Naive thymus-derived CD4-positive, alpha-beta T cell (primary cell): Measurements from ENCODE around the gene MELK. TPM values are rescaled to one million over a fixed set of nuclear protein-coding genes. Genes with fewer than 3 reads are reported as not detected.

Experiments used
- ATAC-seq: fragments of 150-1000 bp; cut with Tn5 transposase; 2 replicates; pipeline ENCODE4 v1.10.0; 2021; ENCODE audit warnings: mild to moderate bottlenecking, moderate library complexity
- CTCF ChIA-PET: fragments of 350-600 bp; sonication (Branson Sonifier 250); formaldehyde crosslinking; loops from one replicate; lab custom pipeline; 2021; ENCODE audit warnings: antibody characterized with exemption; lab: Charles Lee
- POLR2A ChIA-PET: fragments of 350-600 bp; sonication (Branson Sonifier 250); formaldehyde crosslinking; loops from one replicate; lab custom pipeline; 2021; ENCODE audit warnings: antibody characterized with exemption, inconsistent platforms; lab: Charles Lee
- DNase-seq, 9 donors: peaks; one replicate each; pipeline versions ENCODE4 v3.0.0 to v3.0.0-alpha.2; 2020 to 2022; ENCODE audit warnings: mixed read lengths in 1 of 9
- H3K27ac ChIP-seq: one replicate; pipeline ENCODE4 v1.7.0; 2013; ENCODE audit warnings: mild to moderate bottlenecking, low read depth, low read length, moderate library complexity
- H3K27me3 ChIP-seq, 2 donors: one replicate each; pipeline ENCODE4 v1.7.0; 2013; ENCODE audit warnings: low read length in 2 of 2, mild to moderate bottlenecking in 2 of 2, moderate library complexity in 2 of 2; ENCODE audit not compliant: control insufficient read depth in 2 of 2, insufficient read depth in 2 of 2
- H3K36me3 ChIP-seq, 3 experiments: 1 replicate in 2 of 3; 2 replicates in 1 of 3; pipeline ENCODE4 v1.7.0; 2013; ENCODE audit warnings: low read length in 3 of 3, mild to moderate bottlenecking in 3 of 3, moderate library complexity in 1 of 3; ENCODE audit not compliant: insufficient read depth in 3 of 3, control insufficient read depth in 2 of 3
- H3K4me1 ChIP-seq, 2 donors: one replicate each; pipeline ENCODE4 v1.7.0; 2013; ENCODE audit warnings: low read length in 2 of 2, mild to moderate bottlenecking in 2 of 2, moderate library complexity in 1 of 2; ENCODE audit not compliant: control insufficient read depth in 2 of 2, insufficient read depth in 2 of 2
- H3K4me3 ChIP-seq: 2 replicates; pipeline ENCODE4 v1.7.0; 2013; ENCODE audit warnings: mild to moderate bottlenecking, low read length
- H3K9me3 ChIP-seq, 3 experiments: 1 replicate in 2 of 3; 2 replicates in 1 of 3; pipeline ENCODE4 v1.7.0; 2013; ENCODE audit warnings: low read length in 3 of 3; ENCODE audit not compliant: control insufficient read depth in 2 of 3
- H3K27ac Mint-ChIP-seq, 9 donors: one replicate each; pipeline ENCODE4 v1.8.0; 2020 to 2022; ENCODE audit warnings: mixed read lengths in 9 of 9, mild to moderate bottlenecking in 8 of 9, moderate library complexity in 5 of 9, inconsistent platforms in 2 of 9
- H3K27me3 Mint-ChIP-seq, 5 donors: one replicate each; pipeline ENCODE4 v1.8.0; 2021 to 2022; ENCODE audit warnings: mixed read lengths in 5 of 5, mild to moderate bottlenecking in 1 of 5
- H3K36me3 Mint-ChIP-seq, 5 donors: one replicate each; pipeline ENCODE4 v1.8.0; 2020 to 2022; ENCODE audit warnings: mixed read lengths in 5 of 5, mild to moderate bottlenecking in 3 of 5, inconsistent platforms in 1 of 5
- H3K4me1 Mint-ChIP-seq, 7 donors: one replicate each; pipeline ENCODE4 v1.8.0; 2020 to 2022; ENCODE audit warnings: mixed read lengths in 7 of 7, mild to moderate bottlenecking in 3 of 7, inconsistent platforms in 1 of 7
- H3K4me3 Mint-ChIP-seq, 10 donors: one replicate each; pipeline ENCODE4 v1.8.0; 2020 to 2022; ENCODE audit warnings: mild to moderate bottlenecking in 10 of 10, mixed read lengths in 10 of 10, moderate library complexity in 6 of 10, inconsistent platforms in 2 of 10
- H3K9me3 Mint-ChIP-seq, 11 donors: one replicate each; pipeline ENCODE4 v1.8.0; 2020 to 2022; ENCODE audit warnings: mixed read lengths in 11 of 11, mild to moderate bottlenecking in 4 of 11, inconsistent platforms in 1 of 11, moderate library complexity in 1 of 11
- intact Hi-C, 2 donors: fragments of 100-400 bp; cut with micrococcal nuclease; formaldehyde crosslinking; loops; one replicate each; pipeline ENCODE4 v1.15.1; 2023
- polyA plus RNA-seq, 2 donors: library from polyadenylated mRNA; unstranded; fragments of 300-500 nt; fragmentation: Illumina TruSeq; gene quantifications; one replicate each; pipeline ENCODE4 v1.2.3, GENCODE V29; 2021
- total RNA-seq, 6 experiments: library from RNA in 5 of 6; stranded (reverse) in 5 of 6; gene quantifications; 1 replicate in 5 of 6; 2 replicates in 1 of 6; pipeline ENCODE4 v1.2.3 and lab custom pipeline; 2021 to 2026

Gene MELK
- total and polyA plus RNA-seq, 7 experiments from 2014 or later = 0.22 to 40.2 (median 0.88) TPM; not detected in 4

- H3K27me3 Mint-ChIP-seq = no peaks in the 10 kb centered on the region
- no peak for DNase-seq
- POLR2A ChIA-PET = no interaction called here
- Histone ChIP-seq H3K27ac (no peak overlapping the region), H3K9me3 (no peaks in the 10 kb centered on the region), H3K36me3 (no peaks in the 10 kb centered on the region), H3K4me1 (no peaks in the 10 kb centered on the region), H3K27me3 (no peaks in the 10 kb centered on the region), H3K4me3 (no peak overlapping the region)
- H3K4me1 Mint-ChIP-seq = peaks cover 0 to 11% (median 0%) of the 10 kb centered on the region in 7 donors
- intact Hi-C loops = no loop called here
- H3K36me3 Mint-ChIP-seq = peaks cover 0 to 15% (median 0%) of the 10 kb centered on the region in 5 donors
- CTCF ChIA-PET = no interaction called here
- H3K9me3 Mint-ChIP-seq = peaks cover 0 to 1% (median 0%) of the 10 kb centered on the region in 11 donors
- no peak overlapping the region for H3K4me3 Mint-ChIP-seq
- ATAC-seq = no peak
- H3K27ac Mint-ChIP-seq = no peak overlapping the region
Measured at GRCh38 chr9:36642817-36643216, 70.1 kb downstream of the MELK start.

- H3K36me3 ChIP-seq = no peaks in the 10 kb centered on the region
- no peak overlapping the region for H3K4me3 ChIP-seq
- peaks cover 0 to 31% (median 4%) of the 10 kb centered on the region in 5 donors for H3K36me3 Mint-ChIP-seq
- H3K4me1 Mint-ChIP-seq = no peaks in the 10 kb centered on the region
- no peaks in the 10 kb centered on the region for H3K9me3 ChIP-seq
- peaks cover 0 to 21% (median 5%) of the 10 kb centered on the region in 11 donors for H3K9me3 Mint-ChIP-seq
- no peak for DNase-seq
- ATAC-seq = no peak
- no peaks in the 10 kb centered on the region for H3K27me3 Mint-ChIP-seq
- H3K4me1 ChIP-seq = no peaks in the 10 kb centered on the region
- H3K27me3 ChIP-seq = no peaks in the 10 kb centered on the region
- ChIA-PET POLR2A (no interaction called here), CTCF (no interaction called here)
- H3K27ac Mint-ChIP-seq = no peak overlapping the region
- no peak overlapping the region for H3K4me3 Mint-ChIP-seq
- intact Hi-C loops = no loop called here
- no peak overlapping the region for H3K27ac ChIP-seq
Measured at GRCh38 chr9:36656842-36657241, 84.1 kb downstream of the MELK start.

GRCh38 chr9:36659500-36659899, 86.8 kb downstream of the MELK start:
- no peaks in the 10 kb centered on the region for H3K9me3 ChIP-seq
- DNase-seq (no peak), ATAC-seq (no peak)
- Mint-ChIP-seq H3K4me1 (peaks cover 0 to 4% (median 0%) of the 10 kb centered on the region in 7 donors), H3K36me3 (peaks cover 0 to 31% (median 4%) of the 10 kb centered on the region in 5 donors), H3K9me3 (peaks cover 0 to 21% (median 5%) of the 10 kb centered on the region in 11 donors), H3K4me3 (no peak overlapping the region), H3K27me3 (no peaks in the 10 kb centered on the region), H3K27ac (no peak overlapping the region)
- POLR2A ChIA-PET = no interaction called here
- intact Hi-C loops = no loop called here
- no peaks in the 10 kb centered on the region for H3K27me3 ChIP-seq
- H3K4me1 ChIP-seq = no peaks in the 10 kb centered on the region
- H3K36me3 ChIP-seq = no peaks in the 10 kb centered on the region
- H3K27ac ChIP-seq = no peak overlapping the region
- H3K4me3 ChIP-seq = no peak overlapping the region
- CTCF ChIA-PET = no interaction called here

- ChIA-PET CTCF (no interaction called here), POLR2A (interaction anchor here (0.7 kb wide), 1 partner anchor 831 kb away, joined by 3 read pairs; no protein-coding TSS in a partner anchor)
- no peaks in the 10 kb centered on the region for H3K9me3 Mint-ChIP-seq
- H3K36me3 Mint-ChIP-seq = peaks cover 0 to 22% (median 0%) of the 10 kb centered on the region in 5 donors
- no peaks in the 10 kb centered on the region for H3K27me3 ChIP-seq
- no peak for DNase-seq
- H3K4me1 Mint-ChIP-seq = peaks cover 6 to 21% (median 11%) of the 10 kb centered on the region in 7 donors
- H3K4me1 ChIP-seq = peaks cover 0 to 5% of the 10 kb centered on the region in 2 donors
- no peak for ATAC-seq
- H3K9me3 ChIP-seq = no peaks in the 10 kb centered on the region
- no peak overlapping the region for H3K4me3 ChIP-seq
- no peaks in the 10 kb centered on the region for H3K27me3 Mint-ChIP-seq
- no peak overlapping the region for H3K27ac ChIP-seq
- intact Hi-C loops = no loop called here
- no peak overlapping the region for H3K4me3 Mint-ChIP-seq
- H3K27ac Mint-ChIP-seq = no peak overlapping the region
- H3K36me3 ChIP-seq = no peaks in the 10 kb centered on the region
Measured at GRCh38 chr9:36664806-36665205, 92.1 kb downstream of the MELK start.

- no peak overlapping the region for H3K4me3 ChIP-seq
- DNase-seq (no peak), ATAC-seq (no peak)
- H3K9me3 ChIP-seq = no peaks in the 10 kb centered on the region
- no peaks in the 10 kb centered on the region for H3K27me3 Mint-ChIP-seq
- H3K4me3 Mint-ChIP-seq = no peak overlapping the region
- peaks cover 0 to 24% (median 0%) of the 10 kb centered on the region in 5 donors for H3K36me3 Mint-ChIP-seq
- no peak overlapping the region for H3K27ac Mint-ChIP-seq
- H3K36me3 ChIP-seq = no peaks in the 10 kb centered on the region
- no peaks in the 10 kb centered on the region for H3K9me3 Mint-ChIP-seq
- ChIA-PET CTCF (no interaction called here), POLR2A (no interaction called here)
- intact Hi-C loops = no loop called here
- no peaks in the 10 kb centered on the region for H3K27me3 ChIP-seq
- peaks cover 0 to 5% of the 10 kb centered on the region in 2 donors for H3K4me1 ChIP-seq
- H3K27ac ChIP-seq = no peak overlapping the region
- H3K4me1 Mint-ChIP-seq = peaks cover 6 to 21% (median 11%) of the 10 kb centered on the region in 7 donors
Measured at GRCh38 chr9:36665387-36665786, 92.7 kb downstream of the MELK start.

GRCh38 chr9:36665921-36666431, 93.3 kb downstream of the MELK start:
- no peaks in the 10 kb centered on the region for H3K27me3 Mint-ChIP-seq
- ChIA-PET POLR2A (no interaction called here), CTCF (no interaction called here)
- no peaks in the 10 kb centered on the region for H3K9me3 ChIP-seq
- no peak overlapping the region for H3K4me3 ChIP-seq
- DNase-seq = no peak
- H3K4me1 Mint-ChIP-seq = peaks cover 6 to 21% (median 11%) of the 10 kb centered on the region in 7 donors
- peaks cover 0 to 5% of the 10 kb centered on the region in 2 donors for H3K4me1 ChIP-seq
- H3K27ac ChIP-seq = no peak overlapping the region
- ATAC-seq = peak; percentile 41
- H3K9me3 Mint-ChIP-seq = no peaks in the 10 kb centered on the region
- peak overlapping the region in 1 of 9 donors; percentile 63 for H3K27ac Mint-ChIP-seq
- H3K4me3 Mint-ChIP-seq = peak overlapping the region in 1 of 10 donors; percentile 41
- intact Hi-C loops = no loop called here
- H3K27me3 ChIP-seq = no peaks in the 10 kb centered on the region
- H3K36me3 ChIP-seq = no peaks in the 10 kb centered on the region
- peaks cover 0 to 26% (median 0%) of the 10 kb centered on the region in 5 donors for H3K36me3 Mint-ChIP-seq

- no peak overlapping the region for H3K27ac ChIP-seq
- Mint-ChIP-seq H3K27ac (no peak overlapping the region), H3K4me3 (no peak overlapping the region), H3K4me1 (peaks cover under 1 to 6% (median 4%) of the 10 kb centered on the region in 7 donors), H3K9me3 (no peaks in the 10 kb centered on the region), H3K27me3 (no peaks in the 10 kb centered on the region), H3K36me3 (peaks cover 0 to 37% (median 0%) of the 10 kb centered on the region in 5 donors)
- no peaks in the 10 kb centered on the region for H3K36me3 ChIP-seq
- DNase-seq (no peak), ATAC-seq (no peak)
- POLR2A ChIA-PET = no interaction called here
- intact Hi-C loops = no loop called here
- CTCF ChIA-PET = interaction anchor here (0.6 kb wide), 1 partner anchor 8 kb away, joined by 4 read pairs; no protein-coding TSS in a partner anchor
- no peaks in the 10 kb centered on the region for H3K9me3 ChIP-seq
- H3K4me1 ChIP-seq = no peaks in the 10 kb centered on the region
- no peak overlapping the region for H3K4me3 ChIP-seq
- H3K27me3 ChIP-seq = no peaks in the 10 kb centered on the region
Measured at GRCh38 chr9:36671561-36671960, 98.9 kb downstream of the MELK start.
